H1 (cell line): ENCODE measurements around the gene CCDC93. TPM values are rescaled to one million over a fixed set of nuclear protein-coding genes. Genes with fewer than 3 reads are reported as not detected.

Experiments
- ATF2 ChIP-seq: IDR thresholded peaks from 2 replicates; pipeline ENCODE4 v1.6.1; 2012; ENCODE audit warnings: low read length, inconsistent platforms
- BCL11A ChIP-seq, 2 experiments: IDR thresholded peaks; one replicate each; pipeline ENCODE4 v1.6.1; 2011; ENCODE audit warnings: low read depth in 2 of 2, low read length in 2 of 2, mild to moderate bottlenecking in 2 of 2
- CHD1 ChIP-seq: IDR thresholded peaks from 2 replicates; pipeline ENCODE4 v1.6.1; 2012; ENCODE audit warnings: low read depth, low read length, improper control_type of control experiment
- CTCF ChIP-seq, 3 experiments: IDR thresholded peaks; 1 replicate in 2 of 3; 2 replicates in 1 of 3; pipeline versions ENCODE4 v1.5.1 to v1.6.1; 2011; ENCODE audit warnings: low read length in 3 of 3, mild to moderate bottlenecking in 3 of 3, inconsistent platforms in 2 of 3, low read depth in 1 of 3, moderate library complexity in 1 of 3; ENCODE audit not compliant: insufficient read depth in 1 of 3; ENCODE audit errors: control extremely low read depth in 1 of 3
- EZH2 ChIP-seq: fragments of 200-600 bp; sonication (generic); IDR thresholded peaks from 2 replicates; pipeline ENCODE4 v1.7.1; 2012; ENCODE audit warnings: low read depth, mild to moderate bottlenecking, moderate library complexity, low read length, inconsistent platforms; ENCODE audit not compliant: severe bottlenecking
- GABPA ChIP-seq: IDR thresholded peaks from 2 replicates; pipeline ENCODE4 v1.6.1; 2011; ENCODE audit warnings: mild to moderate bottlenecking, low read length, moderate library complexity, borderline replicate concordance; ENCODE audit not compliant: insufficient read depth
- SIX5 ChIP-seq: IDR thresholded peaks from 2 replicates; pipeline ENCODE4 v1.6.1; 2011; ENCODE audit warnings: mild to moderate bottlenecking, low read depth, low read length
- polyA plus RNA-seq, 7 experiments: library from polyadenylated mRNA; depleted of rRNA in 3 of 7; stranded (reverse) in 5 of 7; unstranded in 2 of 7; fragments of >200 nt in 5 of 7; fragments of 200-250 nt in 2 of 7; gene quantifications; 1 replicate in 5 of 7; 2 replicates in 1 of 7; 4 replicates in 1 of 7; pipeline versions ENCODE4 v1.2.1 to v1.2.3, GENCODE V29; 2011 to 2013; ENCODE audit warnings: missing spikeins in 2 of 7, mixed read lengths in 2 of 7
- total RNA-seq: library from RNA; stranded (reverse); fragmentation: NEBNext Ultra II Directional; extraction: Animal tissue kit (Norgen Biotek cat#: 25700); gene quantifications from 2 replicates; pipeline ENCODE4 v1.2.1, GENCODE V29; 2021

CCDC93 gene
- total and polyA plus RNA-seq, 2 of the 8 experiments (the other 6 are each of a cell fraction or from before 2014, with no cell fraction given), result 5.5 to 18.0 TPM

- TF ChIP-seq GABPA (no peak), CTCF (IDR thresholded peaks at IDR 0.05; ENCODE audit: control extremely low read depth in 1 of 3, insufficient read depth in 1 of 3, low read depth in 1 of 3, low read length in 3 of 3) (no peak), CHD1 (no peak), BCL11A (IDR thresholded peaks at IDR 0.05; ENCODE audit: low read depth in 2 of 2, low read length in 2 of 2) (no peak), SIX5 (no peak), ATF2 (no peak), EZH2 (no peak)
These were observed 588 bp upstream of the CCDC93 start (continued) for GRCh38 chr2:118014492-118014824.
